ENCODE results near the gene FAM9C. TPM values are rescaled to one million over a fixed set of nuclear protein-coding genes. Genes with fewer than 3 reads are reported as not detected.
"Not testable (repeated sequence)": the region's sequence is repeated elsewhere in the genome, so short reads cannot be mapped to it uniquely, and the experiment has no call there.

Gene FAM9C
- total RNA-seq, 1 donor from 2014 or later: not detected

GRCh38 chrX:13026877-13027652 lies 17.4 kb downstream of the FAM9C start:
- Histone ChIP-seq H3K36me3 (ENCODE audit: control insufficient read depth, insufficient read depth, low read length) (no peaks in the 10 kb centered on the region), H3K27me3 (ENCODE audit: control insufficient read depth, insufficient read depth, low read length) (no peaks in the 10 kb centered on the region), H3K4me3 (ENCODE audit: low read depth, low read length) (no peak overlapping the region)
- TF ChIP-seq, protein P1, sequence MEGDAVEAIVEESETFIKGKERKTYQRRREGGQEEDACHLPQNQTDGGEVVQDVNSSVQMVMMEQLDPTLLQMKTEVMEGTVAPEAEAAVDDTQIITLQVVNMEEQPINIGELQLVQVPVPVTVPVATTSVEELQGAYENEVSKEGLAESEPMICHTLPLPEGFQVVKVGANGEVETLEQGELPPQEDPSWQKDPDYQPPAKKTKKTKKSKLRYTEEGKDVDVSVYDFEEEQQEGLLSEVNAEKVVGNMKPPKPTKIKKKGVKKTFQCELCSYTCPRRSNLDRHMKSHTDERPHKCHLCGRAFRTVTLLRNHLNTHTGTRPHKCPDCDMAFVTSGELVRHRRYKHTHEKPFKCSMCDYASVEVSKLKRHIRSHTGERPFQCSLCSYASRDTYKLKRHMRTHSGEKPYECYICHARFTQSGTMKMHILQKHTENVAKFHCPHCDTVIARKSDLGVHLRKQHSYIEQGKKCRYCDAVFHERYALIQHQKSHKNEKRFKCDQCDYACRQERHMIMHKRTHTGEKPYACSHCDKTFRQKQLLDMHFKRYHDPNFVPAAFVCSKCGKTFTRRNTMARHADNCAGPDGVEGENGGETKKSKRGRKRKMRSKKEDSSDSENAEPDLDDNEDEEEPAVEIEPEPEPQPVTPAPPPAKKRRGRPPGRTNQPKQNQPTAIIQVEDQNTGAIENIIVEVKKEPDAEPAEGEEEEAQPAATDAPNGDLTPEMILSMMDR (IDR thresholded peaks at IDR 0.05; ENCODE audit: insufficient read depth, low read length, poor library complexity, severe bottlenecking): no peak
- no peak for DNase-seq (ENCODE audit: low read depth)

DNA sequence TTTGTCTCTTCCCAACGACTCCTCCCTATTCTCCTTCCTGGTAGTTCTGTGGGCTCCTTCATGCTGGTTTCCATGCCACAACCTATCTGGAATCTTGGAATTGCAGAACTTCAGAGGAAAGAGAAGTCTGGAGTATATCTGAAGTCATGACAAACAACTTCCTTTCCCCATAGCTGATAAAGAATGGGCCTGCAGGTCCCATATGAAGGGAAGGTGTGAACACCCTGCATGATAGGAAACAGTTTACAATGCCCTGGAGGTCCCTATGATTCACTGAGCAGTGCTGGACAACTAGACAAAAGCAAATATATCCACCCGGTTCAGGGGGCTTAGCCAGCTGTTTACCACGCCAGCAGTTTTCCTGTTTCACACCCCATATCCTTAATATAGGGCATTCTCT lies 19.4 kb downstream of the FAM9C start:
- no peaks in the 10 kb centered on the region for H3K36me3 ChIP-seq (ENCODE audit: control insufficient read depth, insufficient read depth, low read length)
- H3K27me3 ChIP-seq (ENCODE audit: control insufficient read depth, insufficient read depth, low read length): no peaks in the 10 kb centered on the region

GRCh38 chrX:13023979-13024378 lies 20.4 kb downstream of the FAM9C start:
- TF ChIP-seq, protein P1 (IDR thresholded peaks at IDR 0.05; ENCODE audit: insufficient read depth, low read length, poor library complexity, severe bottlenecking): no peak
- DNase-seq (ENCODE audit: low read depth): no peak
- Histone ChIP-seq H3K36me3 (ENCODE audit: control insufficient read depth, insufficient read depth, low read length) (no peaks in the 10 kb centered on the region), H3K4me3 (ENCODE audit: low read depth, low read length) (no peak overlapping the region), H3K27me3 (ENCODE audit: control insufficient read depth, insufficient read depth, low read length) (no peaks in the 10 kb centered on the region)

More for the DNA sequence above, 19.4 kb downstream of the FAM9C start:
- DNase-seq (ENCODE audit: low read depth): no peak
- no peak overlapping the region for H3K4me3 ChIP-seq (ENCODE audit: low read depth, low read length)
- TF ChIP-seq, protein P1 (IDR thresholded peaks at IDR 0.05; ENCODE audit: insufficient read depth, low read length, poor library complexity, severe bottlenecking): no peak

DNA sequence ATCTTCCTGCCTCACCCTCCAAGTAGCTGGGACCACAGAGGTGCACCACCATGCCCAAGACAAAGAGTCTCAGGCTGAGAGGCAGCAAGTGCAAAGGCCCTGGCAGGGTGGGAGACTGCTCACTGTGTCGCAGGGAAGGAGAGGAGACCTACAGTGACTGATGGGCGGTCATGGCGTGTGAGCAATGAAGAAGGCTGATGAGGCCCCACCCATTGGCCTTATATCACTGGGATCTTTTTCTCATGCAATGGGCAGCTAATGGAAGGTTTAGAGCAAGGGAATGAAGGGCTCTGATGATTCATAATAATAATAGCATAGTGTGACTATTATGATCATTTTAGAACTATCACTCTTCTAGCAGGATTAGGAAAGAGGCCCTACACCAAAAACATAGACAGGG lies 20.9 kb downstream of the FAM9C start:
- no peak for DNase-seq (ENCODE audit: low read depth)
- Histone ChIP-seq H3K4me3 (ENCODE audit: low read depth, low read length) (no peak overlapping the region), H3K36me3 (ENCODE audit: control insufficient read depth, insufficient read depth, low read length) (no peaks in the 10 kb centered on the region), H3K27me3 (ENCODE audit: control insufficient read depth, insufficient read depth, low read length) (no peaks in the 10 kb centered on the region)
- TF ChIP-seq, protein P1 (IDR thresholded peaks at IDR 0.05; ENCODE audit: insufficient read depth, low read length, poor library complexity, severe bottlenecking): no peak

DNA sequence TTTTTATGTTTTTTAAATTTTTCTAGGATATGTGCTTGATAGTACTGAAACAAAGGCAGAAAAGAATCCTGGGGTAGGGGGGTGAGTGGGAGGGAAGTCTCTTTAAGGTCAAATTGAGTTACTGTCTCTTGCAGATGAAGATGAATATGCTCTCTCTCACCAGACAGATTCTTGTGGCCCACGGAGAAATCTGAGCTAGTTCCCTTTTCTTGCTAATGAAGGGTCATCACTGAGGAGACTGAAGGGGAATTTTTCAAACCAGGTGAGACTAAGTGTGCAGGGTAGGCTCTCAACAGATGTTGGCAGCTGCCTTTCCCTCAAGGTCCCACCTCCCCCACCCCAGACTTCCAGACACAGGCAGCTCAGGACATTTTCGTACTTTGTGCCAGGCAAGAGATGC lies 21.5 kb downstream of the FAM9C start:
- H3K4me3 ChIP-seq (ENCODE audit: low read depth, low read length): no peak overlapping the region
- TF ChIP-seq, protein P1 (IDR thresholded peaks at IDR 0.05; ENCODE audit: insufficient read depth, low read length, poor library complexity, severe bottlenecking): no peak

DNA sequence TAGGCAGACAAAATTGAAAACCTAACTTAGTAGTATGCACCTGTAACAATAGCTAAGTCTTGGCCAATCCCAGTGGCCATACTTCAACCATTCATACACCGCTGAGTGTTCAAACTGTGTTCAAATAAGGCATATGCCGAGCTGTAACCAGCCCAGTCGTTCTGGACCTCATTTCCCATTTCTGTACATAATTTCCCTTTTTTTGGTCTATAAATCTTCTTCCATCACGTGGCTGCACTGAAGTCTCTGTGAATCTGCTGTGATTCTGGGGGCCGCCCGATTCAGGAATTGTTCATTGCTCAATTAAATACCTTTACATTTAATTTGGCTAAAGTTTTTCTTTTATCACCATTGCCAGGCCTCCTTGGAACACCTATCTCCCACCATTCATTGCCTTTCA lies 27.7 kb downstream of the FAM9C start:
- H3K36me3 ChIP-seq (ENCODE audit: control insufficient read depth, insufficient read depth, low read length); H3K27me3 ChIP-seq (ENCODE audit: control insufficient read depth, insufficient read depth, low read length); DNase-seq (ENCODE audit: low read depth); H3K4me3 ChIP-seq (ENCODE audit: low read depth, low read length): not testable (repeated sequence)

More for the DNA sequence above, 21.5 kb downstream of the FAM9C start:
- no peaks in the 10 kb centered on the region for H3K27me3 ChIP-seq (ENCODE audit: control insufficient read depth, insufficient read depth, low read length)
- no peaks in the 10 kb centered on the region for H3K36me3 ChIP-seq (ENCODE audit: control insufficient read depth, insufficient read depth, low read length)
- no peak for DNase-seq (ENCODE audit: low read depth)
